Subcutaneous adipose tissue (tissue), 4 donors: Measurements from ENCODE around the gene MYO3B. TPM values are rescaled to one million over a fixed set of nuclear protein-coding genes. Genes with fewer than 3 reads are reported as not detected.

Experiments used
- total RNA-seq, 4 donors: library from RNA; depleted of rRNA; stranded (reverse); fragments of >200 nt; gene quantifications; one replicate each; pipeline ENCODE4 v1.1.0, GENCODE V29; 2016
- TF ChIP-seq, protein P1 (sequence below): fragments of 450-650 bp; IDR thresholded peaks from one replicate; pipeline ENCODE4 v1.5.1; 2016; ENCODE audit warnings: low read depth, mild to moderate bottlenecking, control low read depth, antibody characterized with exemption, moderate library complexity

The MYO3B gene
- total RNA-seq, 4 donors from 2014 or later = 0.17 TPM; not detected in 3

DNA sequence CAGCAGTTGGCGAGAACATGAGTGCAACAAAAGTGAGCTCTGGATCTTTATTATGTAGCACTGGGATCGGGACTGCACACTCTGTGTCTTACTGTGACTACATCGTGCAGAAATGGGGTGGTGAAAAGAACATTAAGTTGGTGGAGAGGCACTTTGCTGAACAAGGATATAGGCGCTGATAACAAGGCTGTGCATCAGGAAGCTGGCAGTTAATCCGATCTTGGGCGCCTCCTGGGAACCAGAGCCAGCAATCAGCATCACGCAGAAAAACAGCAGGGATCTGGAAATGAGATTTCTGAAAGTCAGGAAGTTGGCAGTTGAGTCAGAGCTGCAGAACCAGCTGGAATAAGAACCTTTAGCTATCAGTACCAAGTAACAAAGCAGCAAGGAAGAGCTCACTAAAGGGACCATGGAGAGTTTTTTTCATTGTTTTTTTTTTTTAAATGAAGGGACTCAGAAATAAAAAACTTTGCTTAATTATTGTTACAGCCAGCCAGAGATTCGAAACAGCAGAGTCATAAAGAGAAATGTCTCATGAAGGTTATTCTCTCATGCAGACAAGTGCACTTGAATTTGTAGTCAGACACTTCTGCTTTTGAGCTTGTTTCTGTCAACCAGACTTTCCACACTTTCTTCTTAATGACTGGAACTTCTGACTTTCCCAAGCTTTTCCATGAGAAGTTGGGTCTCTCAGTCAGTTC lies 22.8 kb upstream of the MYO3B start:
- TF ChIP-seq, protein P1, sequence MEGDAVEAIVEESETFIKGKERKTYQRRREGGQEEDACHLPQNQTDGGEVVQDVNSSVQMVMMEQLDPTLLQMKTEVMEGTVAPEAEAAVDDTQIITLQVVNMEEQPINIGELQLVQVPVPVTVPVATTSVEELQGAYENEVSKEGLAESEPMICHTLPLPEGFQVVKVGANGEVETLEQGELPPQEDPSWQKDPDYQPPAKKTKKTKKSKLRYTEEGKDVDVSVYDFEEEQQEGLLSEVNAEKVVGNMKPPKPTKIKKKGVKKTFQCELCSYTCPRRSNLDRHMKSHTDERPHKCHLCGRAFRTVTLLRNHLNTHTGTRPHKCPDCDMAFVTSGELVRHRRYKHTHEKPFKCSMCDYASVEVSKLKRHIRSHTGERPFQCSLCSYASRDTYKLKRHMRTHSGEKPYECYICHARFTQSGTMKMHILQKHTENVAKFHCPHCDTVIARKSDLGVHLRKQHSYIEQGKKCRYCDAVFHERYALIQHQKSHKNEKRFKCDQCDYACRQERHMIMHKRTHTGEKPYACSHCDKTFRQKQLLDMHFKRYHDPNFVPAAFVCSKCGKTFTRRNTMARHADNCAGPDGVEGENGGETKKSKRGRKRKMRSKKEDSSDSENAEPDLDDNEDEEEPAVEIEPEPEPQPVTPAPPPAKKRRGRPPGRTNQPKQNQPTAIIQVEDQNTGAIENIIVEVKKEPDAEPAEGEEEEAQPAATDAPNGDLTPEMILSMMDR = no peak

DNA sequence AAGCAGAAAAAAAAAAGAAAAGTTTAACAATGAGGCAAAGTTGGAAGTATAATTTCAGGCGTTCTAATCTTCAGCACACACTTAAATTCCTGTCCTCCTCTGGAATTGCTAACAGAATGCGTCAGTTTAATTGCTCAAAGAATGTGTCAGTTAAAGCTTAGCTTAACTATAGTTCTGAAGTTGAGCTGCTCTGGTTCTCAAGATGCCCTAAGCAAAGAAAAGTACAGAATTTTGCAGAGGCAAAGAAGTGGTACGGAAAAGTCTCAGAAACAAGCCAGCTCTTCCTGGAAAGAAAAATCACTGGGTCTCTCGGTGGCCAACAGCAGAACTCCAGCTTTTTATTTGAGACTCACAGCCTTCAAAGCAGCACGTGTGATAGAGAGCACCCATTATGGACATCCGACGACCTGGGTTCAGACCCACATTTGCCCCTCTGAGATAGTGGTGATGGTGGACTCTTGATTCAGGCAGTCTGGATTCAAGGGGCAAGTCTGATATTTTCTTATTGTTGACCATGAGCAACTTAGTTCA lies 22.2 kb upstream of the MYO3B start:
- TF ChIP-seq, protein P1 = no peak

DNA sequence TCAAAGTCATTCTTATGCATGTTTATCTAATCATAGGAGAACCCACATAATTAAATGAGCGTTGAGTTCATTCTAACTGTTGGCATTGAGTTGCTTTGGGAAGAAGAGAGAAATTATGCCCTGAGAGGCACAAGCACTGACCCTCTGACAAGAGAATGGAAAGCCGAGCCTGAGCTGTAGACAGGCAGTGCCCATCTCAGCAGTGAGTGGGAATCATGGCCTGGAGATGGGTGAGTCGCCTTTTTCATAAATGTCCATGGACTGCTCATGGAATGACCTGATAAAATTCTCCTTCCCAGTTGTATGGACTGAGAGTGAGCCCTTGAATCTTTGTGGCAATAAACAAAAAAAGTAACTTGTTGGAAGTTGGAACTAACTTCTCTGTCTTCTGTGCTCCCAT lies 21.4 kb upstream of the MYO3B start:
- TF ChIP-seq, protein P1 = no peak

DNA sequence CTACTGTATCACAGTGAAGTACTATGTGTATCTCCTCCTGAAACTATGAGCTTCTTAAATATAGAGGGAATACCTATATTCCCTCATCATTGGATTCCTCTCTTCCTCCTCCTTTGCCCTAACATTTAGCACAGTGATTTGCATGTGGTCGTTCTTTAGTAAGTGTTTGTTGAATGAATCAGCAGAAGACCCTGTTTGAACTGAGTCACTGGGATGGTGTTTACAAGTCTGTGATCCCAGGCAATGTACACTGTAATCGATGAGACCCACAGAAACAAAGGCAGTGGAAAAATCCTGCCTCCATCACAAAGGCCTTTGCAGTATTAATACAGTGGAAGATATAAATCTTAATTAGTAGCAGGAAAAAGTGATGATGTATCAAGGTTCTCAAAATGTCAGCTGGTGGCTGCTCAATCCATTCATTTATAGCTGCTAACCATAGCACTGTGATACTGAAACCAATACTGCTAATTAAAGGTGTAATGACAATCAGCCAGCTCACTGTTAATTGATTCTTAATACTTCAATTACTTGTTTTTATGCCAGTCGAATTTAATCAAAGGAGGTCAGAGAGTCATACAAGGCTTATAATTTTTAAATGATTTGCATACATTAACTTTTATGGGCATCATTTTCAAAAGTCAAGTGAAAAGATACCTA lies 20.8 kb upstream of the MYO3B start:
- TF ChIP-seq, protein P1 = no peak

DNA sequence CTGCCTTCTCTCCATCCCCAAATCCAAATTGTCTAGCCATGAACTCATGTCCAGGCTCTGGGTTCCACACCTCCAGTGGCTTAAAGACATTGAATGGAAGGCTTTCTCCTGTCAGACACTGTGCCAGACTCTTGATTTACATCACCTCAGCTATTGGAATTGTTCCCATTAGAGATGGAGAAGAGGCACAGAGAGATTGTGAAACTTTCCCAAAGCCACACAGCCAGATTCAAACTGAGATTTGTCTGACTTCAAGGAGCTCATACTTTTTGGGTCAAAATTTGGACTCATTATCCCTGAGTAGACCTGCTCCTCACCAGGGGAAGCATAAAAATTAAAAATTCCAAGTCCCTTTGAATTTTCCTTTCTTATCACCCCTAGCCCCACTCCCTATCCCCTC lies 18.9 kb upstream of the MYO3B start:
- TF ChIP-seq, protein P1 = no peak

DNA sequence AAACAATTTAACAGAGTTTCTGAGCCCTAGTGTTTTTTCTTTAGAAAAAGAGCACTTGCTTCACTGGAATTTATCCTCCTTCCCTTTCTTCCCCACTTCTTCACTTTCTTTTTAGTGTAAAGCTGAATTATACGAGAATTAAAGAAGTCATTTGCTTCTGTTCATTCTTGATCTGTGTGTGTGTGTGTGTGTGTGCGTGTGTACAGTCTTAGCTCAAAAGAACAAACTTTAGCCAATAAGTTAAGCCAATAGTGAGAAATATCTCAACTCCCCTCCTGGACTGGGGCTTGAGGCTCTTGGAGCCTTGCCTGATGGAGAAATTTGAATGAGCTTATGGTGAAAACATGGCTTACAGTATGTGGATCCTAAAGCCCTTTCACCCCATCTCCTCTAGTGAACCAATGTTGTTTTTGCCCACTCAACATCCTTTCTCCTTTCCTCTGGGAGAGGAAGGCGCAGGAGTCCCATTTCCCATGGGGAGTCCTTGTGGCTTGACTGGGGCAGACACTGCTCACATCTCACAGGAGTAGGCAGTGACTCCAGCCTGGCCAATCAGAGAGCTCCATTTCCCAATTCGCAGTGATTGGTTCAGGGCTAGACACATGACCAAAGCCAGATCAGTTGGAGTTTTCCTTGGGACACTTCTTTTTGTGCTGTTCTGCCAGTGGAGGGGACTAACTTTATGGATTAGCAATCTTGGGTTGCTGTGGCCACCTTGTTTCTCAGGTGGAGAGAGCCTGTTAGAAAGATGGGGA lies 16.3 kb upstream of the MYO3B start:
- TF ChIP-seq, protein P1 = no peak

DNA sequence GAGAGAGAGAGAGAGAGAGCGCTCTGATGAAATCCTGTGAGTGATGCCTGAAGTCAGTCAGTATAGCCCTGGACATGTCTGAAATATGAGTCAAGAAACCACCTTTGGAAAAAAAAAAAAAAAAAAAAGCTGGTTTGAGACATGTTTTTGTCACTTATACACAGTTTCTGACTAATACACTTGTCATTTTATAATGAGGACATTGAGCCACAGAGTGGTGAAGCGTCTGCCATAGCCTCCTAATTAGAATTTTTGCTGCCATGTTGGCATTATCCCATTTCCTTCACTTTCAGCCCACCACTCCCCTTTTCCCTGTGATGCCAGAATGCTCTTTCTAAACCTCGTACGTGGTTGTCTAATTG lies 15.7 kb upstream of the MYO3B start:
- TF ChIP-seq, protein P1 = no peak
